Ovary (tissue), 3 donors: ENCODE data around the gene PPIL4.

Experiments used
- CTCF ChIP-seq, 3 donors: fragments of 450-650 bp in 2 of 3; fragments of 200-600 bp in 1 of 3; IDR thresholded peaks; one replicate each; pipeline versions ENCODE4 v1.5.1 to v1.8.0; 2016 to 2022; ENCODE audit warnings: antibody characterized with exemption in 3 of 3, mild to moderate bottlenecking in 1 of 3
- EP300 ChIP-seq: sonication (generic); formaldehyde crosslinking; IDR thresholded peaks from one replicate; pipeline ENCODE4 v1.6.1; 2017; ENCODE audit warnings: antibody characterized with exemption
- POLR2A ChIP-seq: fragments of 450-650 bp; IDR thresholded peaks from one replicate; pipeline ENCODE4 v1.6.1; 2017; ENCODE audit warnings: antibody characterized with exemption, mild to moderate bottlenecking, moderate library complexity
- donor health status: DM: no; HTN: no; CAD: no.

- TF ChIP-seq POLR2A: no peak
- TF ChIP-seq CTCF (IDR thresholded peaks at IDR 0.05): no peak
- no peak for TF ChIP-seq EP300
These were observed 71.5 kb downstream of the PPIL4 start for GRCh38 chr6:149474108-149474935.
